ENCODE data around the gene LPCAT4.
"Not testable (repeated sequence)": the region's sequence is repeated elsewhere in the genome, so short reads cannot be mapped to it uniquely, and the experiment has no call there.

The LPCAT4 gene

DNA sequence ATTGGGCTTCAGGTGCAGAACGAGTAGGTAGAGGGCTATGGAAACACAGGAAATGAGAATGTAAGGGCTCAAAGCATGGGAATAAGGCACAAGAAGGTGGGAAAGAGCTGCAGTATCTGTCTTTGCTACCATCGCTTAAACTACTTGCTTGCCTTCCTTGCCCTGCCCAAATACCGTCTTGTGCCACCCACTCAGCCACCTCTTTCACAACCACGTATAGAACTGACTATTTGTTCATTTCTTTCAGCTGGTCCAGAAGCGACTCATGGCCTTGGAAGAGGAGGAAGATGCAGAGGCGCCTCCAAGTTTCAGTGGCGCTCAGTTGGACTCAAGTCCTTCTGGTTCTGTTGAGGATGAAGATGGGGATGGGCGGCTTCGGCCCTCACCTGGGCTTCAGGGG, 11.8 kb downstream of the LPCAT4 start:
- Histone ChIP-seq H3K9me3 (no peaks in the 10 kb centered on the region), H3K36me3 (peaks cover 16% of the 10 kb centered on the region), H3K27me3 (no peaks in the 10 kb centered on the region), H3K4me3 (ENCODE audit: low read depth, low read length) (no peak overlapping the region), H3K4me1 (no peaks in the 10 kb centered on the region)
- DNase-seq, result no peak
- no peak for TF ChIP-seq CTCF (IDR thresholded peaks at IDR 0.05; ENCODE audit: low read depth, low read length)

DNA sequence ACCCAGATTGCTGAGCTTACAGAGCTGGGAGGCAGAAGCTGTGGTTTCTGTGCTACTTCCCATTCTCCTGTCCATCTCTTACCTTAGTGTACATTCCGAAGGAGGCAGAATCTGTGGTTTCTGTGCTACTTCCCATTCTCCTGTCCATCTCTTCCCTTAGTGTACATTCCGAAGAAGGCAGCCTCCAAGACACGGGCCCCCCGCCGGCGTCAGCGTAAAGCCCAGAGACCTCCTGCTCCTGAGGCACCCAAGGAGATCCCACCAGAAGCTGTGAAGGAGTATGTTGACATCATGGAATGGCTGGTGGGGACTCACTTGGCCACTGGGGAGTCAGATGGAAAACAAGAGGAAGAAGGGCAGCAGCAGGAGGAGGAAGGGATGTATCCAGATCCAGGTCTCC, 12.7 kb downstream of the LPCAT4 start:
- H3K36me3 ChIP-seq, result peaks cover 12% of the 10 kb centered on the region

GRCh38 chr15:34353627-34354026, 13.4 kb downstream of the LPCAT4 start:
- Histone ChIP-seq H3K4me3 (ENCODE audit: low read depth, low read length) (no peak overlapping the region), H3K4me1 (no peaks in the 10 kb centered on the region), H3K9me3 (no peaks in the 10 kb centered on the region), H3K27me3 (no peaks in the 10 kb centered on the region), H3K36me3 (peaks cover 10% of the 10 kb centered on the region; the same call in 1 of the 2 replicates)
- TF ChIP-seq CTCF (IDR thresholded peaks at IDR 0.05; ENCODE audit: low read depth, low read length), result no peak
- no peak for DNase-seq

More for the DNA sequence above, 12.7 kb downstream of the LPCAT4 start:
- no peaks in the 10 kb centered on the region for H3K27me3 ChIP-seq
- no peaks in the 10 kb centered on the region for H3K4me1 ChIP-seq
- no peak overlapping the region for H3K4me3 ChIP-seq (ENCODE audit: low read depth, low read length)
- no peak for DNase-seq
- TF ChIP-seq CTCF (IDR thresholded peaks at IDR 0.05; ENCODE audit: low read depth, low read length), result no peak
- H3K9me3 ChIP-seq, result no peaks in the 10 kb centered on the region

DNA sequence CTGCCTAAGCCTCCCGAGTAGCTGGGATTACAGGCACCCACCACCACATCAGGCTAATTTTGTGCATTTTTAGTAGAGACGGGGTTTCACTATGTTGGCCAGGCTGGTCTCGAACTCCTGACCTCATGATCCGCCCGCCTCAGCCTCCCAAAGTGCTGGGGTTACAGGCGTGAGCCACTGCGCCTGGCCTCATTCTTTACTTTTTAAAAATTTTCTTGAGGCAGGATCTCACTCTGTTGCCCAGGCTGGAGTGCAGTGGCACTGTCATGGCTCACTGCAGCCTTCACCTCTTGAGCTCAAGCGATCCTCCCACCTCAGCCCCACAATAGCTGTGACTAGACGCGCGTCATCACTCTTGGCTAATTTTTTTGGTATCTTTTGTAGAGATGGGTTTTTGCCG, 14.0 kb downstream of the LPCAT4 start:
- DNase-seq; H3K4me1 ChIP-seq; H3K4me3 ChIP-seq (ENCODE audit: low read depth, low read length); H3K9me3 ChIP-seq; H3K27me3 ChIP-seq; H3K36me3 ChIP-seq: not testable (repeated sequence)

DNA sequence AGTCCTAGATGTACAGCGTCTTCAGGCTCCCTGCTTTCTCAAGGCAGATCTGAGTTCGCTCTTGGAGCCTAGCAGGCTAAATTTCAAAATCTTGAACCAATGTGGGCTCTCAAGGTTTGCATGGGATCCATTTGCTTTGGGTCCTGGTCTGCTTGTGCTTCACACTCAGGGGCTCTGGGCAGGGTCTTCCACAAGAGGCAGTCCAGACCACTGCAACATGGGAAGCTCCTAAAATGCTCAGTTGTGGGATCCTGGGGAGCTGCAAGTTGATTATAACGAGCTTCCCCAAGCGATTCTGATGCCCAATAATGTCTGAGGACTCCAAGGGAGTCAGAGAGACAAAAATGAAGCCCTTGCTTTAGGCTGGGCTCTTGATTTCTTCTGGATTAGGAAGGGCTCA, 17.2 kb downstream of the LPCAT4 start:
- no peaks in the 10 kb centered on the region for H3K4me1 ChIP-seq
- H3K9me3 ChIP-seq, result no peaks in the 10 kb centered on the region
- no peak overlapping the region for H3K4me3 ChIP-seq (ENCODE audit: low read depth, low read length)
- no peaks in the 10 kb centered on the region for H3K36me3 ChIP-seq
- no peaks in the 10 kb centered on the region for H3K27me3 ChIP-seq
- DNase-seq, result no peak
- no peak for TF ChIP-seq CTCF (IDR thresholded peaks at IDR 0.05; ENCODE audit: low read depth, low read length)

GRCh38 chr15:34348735-34349300, 18.2 kb downstream of the LPCAT4 start:
- no peak overlapping the region for H3K4me3 ChIP-seq (ENCODE audit: low read depth, low read length)
- TF ChIP-seq CTCF (IDR thresholded peaks at IDR 0.05; ENCODE audit: low read depth, low read length), result no peak
- H3K9me3 ChIP-seq, result no peaks in the 10 kb centered on the region
- no peaks in the 10 kb centered on the region for H3K4me1 ChIP-seq
- no peak for DNase-seq
- H3K36me3 ChIP-seq, result no peaks in the 10 kb centered on the region
- H3K27me3 ChIP-seq, result no peaks in the 10 kb centered on the region

All from BE2C (cell line).